Testis (tissue), 3 donors: ENCODE data around the gene RPL4. TPM values are rescaled to one million over a fixed set of nuclear protein-coding genes. Genes with fewer than 3 reads are reported as not detected.
"Not testable (repeated sequence)": the region's sequence is repeated elsewhere in the genome, so short reads cannot be mapped to it uniquely, and the experiment has no call there.

Experiments used
- DNase-seq: peaks from one replicate; pipeline ENCODE4 v3.0.0-alpha.2; 2019
- H3K27ac ChIP-seq, 2 donors: fragments of 200-600 bp; sonication (generic); one replicate each; pipeline ENCODE4 v1.5.1; 2019
- H3K27me3 ChIP-seq: fragments of 200-600 bp; sonication (generic); one replicate; pipeline ENCODE4 v1.5.1; 2019
- H3K36me3 ChIP-seq: fragments of 200-600 bp; sonication (generic); one replicate; pipeline ENCODE4 v1.5.1; 2017; ENCODE audit warnings: low read depth; ENCODE audit errors: missing control alignments
- H3K4me1 ChIP-seq: fragments of 200-600 bp; sonication (generic); one replicate; pipeline ENCODE4 v1.5.1; 2019
- H3K4me3 ChIP-seq, 2 donors: fragments of 200-600 bp; sonication (generic); one replicate each; pipeline ENCODE4 v1.5.1; 2017 to 2019
- H3K9me3 ChIP-seq: fragments of 200-600 bp; sonication (generic); one replicate; pipeline ENCODE4 v1.5.1; 2017
- POLR2A ChIP-seq: fragments of 450-650 bp; IDR thresholded peaks from one replicate; pipeline ENCODE4 v1.6.1; 2017; ENCODE audit warnings: antibody characterized with exemption, mild to moderate bottlenecking, moderate library complexity
- WGBS, 2 donors: methylation state at CpG; one replicate each; pipeline ENCODE4 v1.1.5; 2018; 5-methylcytosine and 5-hydroxymethylcytosine counted together
- intact Hi-C: fragments of 100-400 bp; cut with DNase I; formaldehyde crosslinking; loops from one replicate; pipeline ENCODE4 v1.15.1; 2023; ENCODE audit warnings: low total_unique reads
- polyA plus RNA-seq: library from polyadenylated mRNA; stranded (reverse); fragments of 350-450 nt; fragmentation: Illumina TruSeq; extraction: RNeasy Lipid Tissue Mini Kit (QIAGEN cat#74804); gene quantifications from one replicate; pipeline ENCODE4 v1.2.3, GENCODE V29; 2014; ENCODE audit warnings: low read depth, low replicate concordance; ENCODE audit not compliant: insufficient read depth
- total RNA-seq, 2 donors: library from RNA; depleted of rRNA; stranded (reverse); fragments of >200 nt; gene quantifications; one replicate each; pipeline ENCODE4 v1.2.3, GENCODE V29; 2016
- TF ChIP-seq, protein P1 (sequence below), 3 experiments: fragments of 450-650 bp in 2 of 3; fragments of 200-600 bp in 1 of 3; sonication (generic) in 1 of 3; IDR thresholded peaks; one replicate each; pipeline ENCODE4 v1.5.1; 2016 to 2019; ENCODE audit warnings: antibody characterized with exemption in 3 of 3, mild to moderate bottlenecking in 2 of 3, moderate library complexity in 1 of 3

RPL4 gene
- total and polyA plus RNA-seq, 3 donors from 2014 or later = 957 to 1,935 (median 1,584) TPM

DNA sequence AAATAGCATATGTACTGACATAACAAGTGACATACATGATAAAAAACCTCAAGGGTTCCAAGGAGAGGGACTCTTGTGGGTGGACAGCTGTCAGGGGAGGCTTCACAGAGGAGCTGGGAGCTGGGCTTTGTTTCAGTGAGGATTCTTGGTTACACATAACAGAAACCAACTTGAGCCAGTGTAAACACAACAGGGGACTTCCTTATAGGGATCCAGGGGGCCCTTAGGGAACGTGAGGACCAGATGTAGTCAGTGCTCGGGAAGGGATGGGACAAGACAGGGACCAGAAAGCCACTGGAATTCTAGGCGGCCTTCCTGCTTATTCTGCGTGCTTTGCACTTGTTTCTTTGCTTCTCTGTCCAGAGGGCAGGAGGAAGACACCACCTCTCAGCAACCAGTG is 42.0 kb downstream of the RPL4 start:
- intact Hi-C loops = no loop called here
- Histone ChIP-seq H3K4me1 (no peaks in the 10 kb centered on the region), H3K9me3 (no peaks in the 10 kb centered on the region), H3K27ac (no peak overlapping the region), H3K36me3 (no peaks in the 10 kb centered on the region), H3K27me3 (no peaks in the 10 kb centered on the region), H3K4me3 (no peak overlapping the region)
- TF ChIP-seq, protein P1, sequence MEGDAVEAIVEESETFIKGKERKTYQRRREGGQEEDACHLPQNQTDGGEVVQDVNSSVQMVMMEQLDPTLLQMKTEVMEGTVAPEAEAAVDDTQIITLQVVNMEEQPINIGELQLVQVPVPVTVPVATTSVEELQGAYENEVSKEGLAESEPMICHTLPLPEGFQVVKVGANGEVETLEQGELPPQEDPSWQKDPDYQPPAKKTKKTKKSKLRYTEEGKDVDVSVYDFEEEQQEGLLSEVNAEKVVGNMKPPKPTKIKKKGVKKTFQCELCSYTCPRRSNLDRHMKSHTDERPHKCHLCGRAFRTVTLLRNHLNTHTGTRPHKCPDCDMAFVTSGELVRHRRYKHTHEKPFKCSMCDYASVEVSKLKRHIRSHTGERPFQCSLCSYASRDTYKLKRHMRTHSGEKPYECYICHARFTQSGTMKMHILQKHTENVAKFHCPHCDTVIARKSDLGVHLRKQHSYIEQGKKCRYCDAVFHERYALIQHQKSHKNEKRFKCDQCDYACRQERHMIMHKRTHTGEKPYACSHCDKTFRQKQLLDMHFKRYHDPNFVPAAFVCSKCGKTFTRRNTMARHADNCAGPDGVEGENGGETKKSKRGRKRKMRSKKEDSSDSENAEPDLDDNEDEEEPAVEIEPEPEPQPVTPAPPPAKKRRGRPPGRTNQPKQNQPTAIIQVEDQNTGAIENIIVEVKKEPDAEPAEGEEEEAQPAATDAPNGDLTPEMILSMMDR (IDR thresholded peaks at IDR 0.05) = no peak
- TF ChIP-seq POLR2A = no peak
- DNase-seq = no peak
- WGBS, 2 donors = 81 to 84% methylated on average over 4 of the region's 4 CpGs

DNA sequence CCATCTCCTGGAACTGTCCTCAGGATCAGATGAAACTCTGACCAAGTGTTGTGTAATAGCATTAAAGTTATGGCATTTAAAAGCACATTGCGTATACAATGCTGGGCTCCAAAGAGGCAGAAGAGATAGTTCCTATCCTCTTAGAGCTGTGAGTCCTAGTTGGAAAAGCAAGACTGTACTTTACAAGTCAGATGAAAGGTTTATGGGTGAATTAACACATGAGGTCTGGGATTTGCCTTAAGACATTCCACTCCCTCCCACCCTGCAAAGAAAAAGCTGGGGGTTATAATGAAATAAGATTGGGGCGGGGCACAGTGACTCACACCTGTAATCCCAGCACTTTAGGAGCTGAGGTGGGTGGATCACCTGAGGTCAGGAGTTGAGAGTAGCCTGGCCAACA is 42.7 kb downstream of the RPL4 start:
- Histone ChIP-seq H3K4me1 (no peaks in the 10 kb centered on the region), H3K27ac (no peak overlapping the region), H3K36me3 (no peaks in the 10 kb centered on the region), H3K4me3 (no peak overlapping the region), H3K27me3 (no peaks in the 10 kb centered on the region), H3K9me3 (no peaks in the 10 kb centered on the region)
- WGBS, 2 donors = 98 to 100% methylated on average over 2 of the region's 2 CpGs
- intact Hi-C loops = no loop called here
- DNase-seq = no peak
- TF ChIP-seq, protein P1 (IDR thresholded peaks at IDR 0.05) = no peak
- no peak for TF ChIP-seq POLR2A

DNA sequence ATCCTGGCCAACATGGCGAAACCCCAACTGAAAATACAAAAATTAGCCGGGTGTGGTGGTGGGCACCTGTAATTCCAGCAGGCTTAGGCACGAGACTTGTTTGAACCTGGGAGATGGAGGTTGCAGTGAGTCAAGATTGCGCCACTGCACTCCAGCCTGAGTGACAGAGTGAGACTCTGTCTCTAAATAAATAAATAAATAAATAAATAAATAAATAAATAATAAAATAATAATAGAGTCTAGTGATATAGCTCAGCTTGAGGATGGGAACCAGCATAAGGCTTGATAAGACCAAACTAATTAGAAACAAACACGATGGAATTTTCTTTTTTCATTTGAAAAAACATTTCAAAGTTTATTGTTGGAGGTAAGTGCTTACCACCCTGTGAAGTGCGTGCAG is 43.4 kb downstream of the RPL4 start:
- H3K9me3 ChIP-seq, H3K36me3 ChIP-seq, H3K4me1 ChIP-seq, H3K27me3 ChIP-seq, H3K4me3 ChIP-seq, H3K27ac ChIP-seq, DNase-seq, intact Hi-C loops: not testable (repeated sequence)
- WGBS, 2 donors = 97 to 98% methylated on average over 6 of the region's 6 CpGs

DNA sequence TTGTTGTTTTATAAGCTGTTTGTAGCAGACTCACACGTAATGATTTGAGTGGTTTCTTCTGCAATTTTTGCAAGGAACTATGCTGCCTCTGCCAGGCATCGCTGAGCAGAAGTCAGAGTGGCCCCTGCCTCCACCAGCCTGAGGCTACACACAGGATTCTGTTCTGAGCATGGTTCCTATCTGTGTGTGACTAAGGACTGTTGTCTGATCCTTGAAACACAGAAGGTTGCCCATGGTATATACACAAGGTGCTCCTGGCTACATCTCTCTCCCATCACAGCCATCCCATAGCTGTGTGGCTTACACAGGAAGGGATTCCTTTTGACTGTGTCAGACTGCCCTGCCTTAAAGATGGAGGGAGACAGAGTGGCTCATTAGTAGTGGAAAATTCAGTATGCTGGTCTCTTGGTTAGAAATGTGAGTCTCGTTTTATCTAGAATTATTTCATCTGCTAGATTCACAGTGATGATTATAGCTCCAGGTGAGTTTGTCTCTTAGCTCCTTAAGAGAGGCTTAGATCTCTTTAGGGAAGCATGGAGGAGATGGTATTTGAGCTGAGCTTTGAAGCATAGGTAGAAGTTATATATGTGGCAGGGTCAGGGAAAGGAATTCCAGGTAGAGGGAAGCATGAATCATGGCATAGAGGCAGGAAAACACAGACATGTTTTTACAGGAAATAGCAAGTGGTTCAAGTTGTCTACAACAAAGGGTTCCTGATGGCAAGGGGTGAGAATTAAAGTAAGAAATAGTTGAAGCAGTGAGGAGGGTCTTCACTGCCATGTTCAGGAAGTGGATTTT is 44.6 kb downstream of the RPL4 start:
- intact Hi-C loops = no loop called here
- Histone ChIP-seq H3K4me1 (no peaks in the 10 kb centered on the region), H3K9me3 (no peaks in the 10 kb centered on the region), H3K4me3 (no peak overlapping the region), H3K36me3 (no peaks in the 10 kb centered on the region), H3K27ac (no peak overlapping the region), H3K27me3 (no peaks in the 10 kb centered on the region)
- TF ChIP-seq, protein P1 (IDR thresholded peaks at IDR 0.05) = no peak
- no peak for TF ChIP-seq POLR2A
- 91 to 93% methylated on average over 3 of the region's 3 CpGs for WGBS, 2 donors
- no peak for DNase-seq

DNA sequence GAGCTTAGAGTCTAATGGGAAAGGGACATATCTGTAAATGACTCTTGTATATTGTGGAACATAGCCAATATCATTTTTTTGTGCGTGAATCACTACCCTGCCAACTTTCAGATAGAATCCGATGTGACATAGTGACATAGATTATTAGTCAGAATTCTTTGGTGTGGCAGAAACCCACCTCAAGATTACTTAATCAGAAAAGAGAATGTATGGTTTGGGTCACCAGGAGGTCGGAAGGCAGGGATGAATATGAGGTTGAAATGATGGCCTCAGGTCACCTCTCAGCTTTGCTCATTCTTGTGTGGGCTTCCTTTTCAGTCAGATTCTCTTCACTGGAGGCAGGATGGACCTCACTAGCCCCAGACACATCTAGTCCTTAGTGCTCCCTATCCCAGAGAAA is 48.4 kb downstream of the RPL4 start:
- Histone ChIP-seq H3K4me1 (no peaks in the 10 kb centered on the region), H3K27ac (no peak overlapping the region), H3K27me3 (no peaks in the 10 kb centered on the region), H3K36me3 (no peaks in the 10 kb centered on the region), H3K9me3 (no peaks in the 10 kb centered on the region), H3K4me3 (no peak overlapping the region)
- intact Hi-C loops = no loop called here
- no peak for DNase-seq
- WGBS, 2 donors = 79 to 98% methylated on average over 3 of the region's 3 CpGs
- TF ChIP-seq, protein P1 (IDR thresholded peaks at IDR 0.05) = no peak
- no peak for TF ChIP-seq POLR2A
